ENCODE measurements around the gene CEP112.

CEP112 gene

GRCh38 chr17:65617496-65617895 lies 574.4 kb downstream of the CEP112 start:
- in situ Hi-C loops (cut with HindIII; ENCODE audit: low sequenced_read_pairs) = no loop called here
- no peak for DNase-seq (ENCODE audit: low read depth)
- no peak for TF ChIP-seq CTCF (IDR thresholded peaks at IDR 0.05; ENCODE audit: low read depth, low read length, missing control alignments)
- H3K4me3 ChIP-seq (ENCODE audit: low read depth, low read length) = no peak overlapping the region

GRCh38 chr17:65609749-65610148 lies 582.2 kb downstream of the CEP112 start:
- in situ Hi-C loops (cut with HindIII; ENCODE audit: low sequenced_read_pairs) = no loop called here
- H3K4me3 ChIP-seq (ENCODE audit: low read depth, low read length) = no peak overlapping the region
- DNase-seq (ENCODE audit: low read depth) = no peak
- TF ChIP-seq CTCF (IDR thresholded peaks at IDR 0.05; ENCODE audit: low read depth, low read length, missing control alignments) = no peak

- DNase-seq (ENCODE audit: low read depth) = no peak
- no peak for TF ChIP-seq CTCF (IDR thresholded peaks at IDR 0.05; ENCODE audit: low read depth, low read length, missing control alignments)
- H3K4me3 ChIP-seq (ENCODE audit: low read depth, low read length) = no peak overlapping the region
- in situ Hi-C loops (cut with HindIII; ENCODE audit: low sequenced_read_pairs) = no loop called here
These were observed 582.6 kb downstream of the CEP112 start for GRCh38 chr17:65609286-65609685.

- in situ Hi-C loops (cut with HindIII; ENCODE audit: low sequenced_read_pairs) = no loop called here
- no peak for TF ChIP-seq CTCF (IDR thresholded peaks at IDR 0.05; ENCODE audit: low read depth, low read length, missing control alignments)
- no peak overlapping the region for H3K4me3 ChIP-seq (ENCODE audit: low read depth, low read length)
- no peak for DNase-seq (ENCODE audit: low read depth)
These were observed 587.9 kb downstream of the CEP112 start for GRCh38 chr17:65604070-65604469.

- in situ Hi-C loops (cut with HindIII; ENCODE audit: low sequenced_read_pairs) = no loop called here
- no peak for TF ChIP-seq CTCF (IDR thresholded peaks at IDR 0.05; ENCODE audit: low read depth, low read length, missing control alignments)
- DNase-seq (ENCODE audit: low read depth) = no peak
- H3K4me3 ChIP-seq (ENCODE audit: low read depth, low read length) = no peak overlapping the region
These were observed 590.1 kb downstream of the CEP112 start for GRCh38 chr17:65601881-65602280.

- in situ Hi-C loops (cut with HindIII; ENCODE audit: low sequenced_read_pairs) = no loop called here
- DNase-seq (ENCODE audit: low read depth) = no peak
- H3K4me3 ChIP-seq (ENCODE audit: low read depth, low read length) = no peak overlapping the region
- TF ChIP-seq CTCF (IDR thresholded peaks at IDR 0.05; ENCODE audit: low read depth, low read length, missing control alignments) = no peak
These were observed 590.8 kb downstream of the CEP112 start for GRCh38 chr17:65601145-65601544.

GRCh38 chr17:65600518-65600917 lies 591.4 kb downstream of the CEP112 start:
- no peak for TF ChIP-seq CTCF (IDR thresholded peaks at IDR 0.05; ENCODE audit: low read depth, low read length, missing control alignments)
- DNase-seq (ENCODE audit: low read depth) = no peak
- in situ Hi-C loops (cut with HindIII; ENCODE audit: low sequenced_read_pairs) = no loop called here
- H3K4me3 ChIP-seq (ENCODE audit: low read depth, low read length) = no peak overlapping the region

All from astrocyte of the cerebellum (primary cell).